ENCODE results near the gene CXorf58. TPM values are rescaled to one million over a fixed set of nuclear protein-coding genes. Genes with fewer than 3 reads are reported as not detected.
A peak's percentile ranks its signal among the peaks of the same experiment; 100 is the strongest.

CXorf58 gene
- total and polyA plus RNA-seq, 2 of the 13 experiments (the other 11 are each of a cell fraction or from before 2014, with no cell fraction given): not detected

- ChIA-PET CTCF (ENCODE audit: low intra/inter-chr PET ratio, low total read pairs) (no interaction called here), POLR2A (no interaction called here)
- Histone ChIP-seq H3K4me2 (ENCODE audit: low read depth, low read length) (no peak overlapping the region), H3K36me3 (replicated peaks in 1 of 2; ENCODE audit: control insufficient read depth in 1 of 2, insufficient read depth in 2 of 2, low read length in 2 of 2) (no peaks in the 10 kb centered on the region), H3K9ac (ENCODE audit: insufficient read depth, low read depth, low read length) (no peak overlapping the region), H4K20me1 (ENCODE audit: insufficient read depth, low read length) (no peaks in the 10 kb centered on the region), H3K9me3 (ENCODE audit: low read length) (no peaks in the 10 kb centered on the region), H2AFZ (ENCODE audit: low read length) (no peak overlapping the region), H3K4me3 (replicated peaks in 1 of 3; ENCODE audit: insufficient read depth in 1 of 3, low read depth in 2 of 3, low read length in 3 of 3) (no peak overlapping the region), H3K27me3 (ENCODE audit: control insufficient read depth in 1 of 2, insufficient read depth in 2 of 2, low read length in 2 of 2) (no peaks in the 10 kb centered on the region), H3K79me2 (ENCODE audit: insufficient read depth, low read length) (no peaks in the 10 kb centered on the region), H3K27ac (ENCODE audit: extremely low read length, insufficient read depth, low read length) (no peak overlapping the region), H3K4me1 (ENCODE audit: insufficient read depth, low read length) (no peaks in the 10 kb centered on the region)
- intact Hi-C loops (cut with micrococcal nuclease; ENCODE audit: unreplicated experiment) (no loop called here), in situ Hi-C loops (cut with HindIII; ENCODE audit: extremely low pct_ligation_motif_present, low pct_unique_long_range_greater_than_20kb) (no loop called here)
- FAIRE-seq (no peak), DNase-seq (ENCODE audit: low spot score) (no peak), ATAC-seq (no peak)
- TF ChIP-seq NFE2L2 (IDR thresholded peaks at IDR 0.05; ENCODE audit: low read length) (peak; percentile 33; the same call in 1 of the 2 replicates), ETV5 (CRISPR knock-in tag; IDR thresholded peaks at IDR 0.05; ENCODE audit: borderline replicate concordance) (no peak), ZBTB1 (CRISPR knock-in tag; IDR thresholded peaks at IDR 0.05; ENCODE audit: borderline replicate concordance) (no peak), FOSL1 (CRISPR knock-in tag; IDR thresholded peaks at IDR 0.05; ENCODE audit: borderline replicate concordance) (no peak), MAFF (IDR thresholded peaks at IDR 0.05; ENCODE audit: low read depth, low read length) (peak; percentile 43), ZNF878 (CRISPR knock-in tag; IDR thresholded peaks at IDR 0.05) (no peak), HNRNPK (IDR thresholded peaks at IDR 0.05; ENCODE audit: low read depth, low read length, poor library complexity, severe bottlenecking) (no peak), MAFK (conservative IDR thresholded peaks at IDR 0.05 in 1 of 2, IDR thresholded peaks at IDR 0.05 in 1 of 2; ENCODE audit: low read length in 2 of 2) (peak; percentile 37 to 55), ZNF597 (CRISPR knock-in tag; IDR thresholded peaks at IDR 0.05) (no peak), ZNF678 (CRISPR knock-in tag; IDR thresholded peaks at IDR 0.05) (no peak)
- BruUV-seq (replicated peaks): no TSS peak
- 24% methylated on average over 1 of the region's 1 CpG for WGBS (ENCODE audit: low lambda C conversion rate)
These were observed 30.9 kb downstream of the CXorf58 start for GRCh38 chrX:23938690-23939089.
